NCI-H2171 treated with DMSO at 0.1 percent for 48 hours (cell line): ENCODE data around the gene TOP2A.

Source experiments
- DNase-seq: peaks from one replicate; lab custom pipeline; 2025; lab: John Stamatoyannopoulos, UW

TOP2A gene

DNA sequence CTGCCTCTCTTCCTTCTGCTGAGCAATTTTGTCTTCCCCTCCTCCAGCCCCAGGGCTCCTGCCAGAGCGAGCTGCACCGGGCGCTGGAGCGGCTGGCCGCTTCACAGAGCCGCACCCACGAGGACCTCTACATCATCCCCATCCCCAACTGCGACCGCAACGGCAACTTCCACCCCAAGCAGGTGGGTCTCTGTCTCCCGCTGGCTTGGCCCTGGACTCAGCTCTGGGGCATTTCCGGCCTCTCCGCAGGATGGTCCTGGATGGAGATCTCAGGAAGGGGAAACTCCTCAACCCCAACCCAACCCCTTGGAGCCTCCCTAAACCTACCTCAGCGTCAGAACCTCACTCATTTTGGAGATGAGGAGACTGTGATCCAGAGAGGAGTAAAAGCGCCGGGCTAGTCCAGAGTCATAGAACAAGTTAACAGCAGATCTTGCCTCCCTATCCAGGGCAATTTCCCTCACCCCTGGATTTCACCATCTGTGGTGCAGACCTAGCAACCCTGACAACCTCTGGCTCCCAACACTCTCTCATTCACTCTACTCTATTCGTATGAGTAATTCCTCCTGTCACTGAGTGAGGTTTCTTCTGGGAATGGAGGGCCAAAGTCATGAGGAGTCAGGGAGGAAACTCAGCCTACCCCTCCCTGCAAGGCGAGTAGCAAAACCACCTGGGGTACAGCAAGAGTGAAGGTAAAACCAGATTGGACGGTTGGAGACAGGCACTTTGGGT, 36.4 kb upstream of the TOP2A start:
- no peak for DNase-seq

DNA sequence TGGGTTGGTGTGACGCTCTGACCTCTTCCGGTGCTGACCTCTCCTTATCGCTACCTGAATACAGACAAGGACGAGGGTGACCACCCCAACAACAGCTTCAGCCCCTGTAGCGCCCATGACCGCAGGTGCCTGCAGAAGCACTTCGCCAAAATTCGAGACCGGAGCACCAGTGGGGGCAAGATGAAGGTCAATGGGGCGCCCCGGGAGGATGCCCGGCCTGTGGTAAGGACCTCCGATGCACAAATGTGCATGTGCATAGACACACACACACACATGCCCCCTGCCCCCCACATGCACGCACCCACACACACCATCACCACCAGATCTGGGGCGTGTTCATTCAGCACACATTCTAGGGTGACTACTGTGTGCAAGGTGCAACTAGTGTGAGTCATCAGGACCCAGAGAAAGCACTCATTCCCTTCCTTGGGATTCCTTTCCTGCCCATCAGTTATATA, 35.3 kb upstream of the TOP2A start:
- no peak for DNase-seq

- DNase-seq, result peak; percentile 27
These were observed 34.6 kb upstream of the TOP2A start for GRCh38 chr17:40452216-40452787.

- no peak for DNase-seq
These were observed 33.7 kb upstream of the TOP2A start for GRCh38 chr17:40451420-40451819.

DNA sequence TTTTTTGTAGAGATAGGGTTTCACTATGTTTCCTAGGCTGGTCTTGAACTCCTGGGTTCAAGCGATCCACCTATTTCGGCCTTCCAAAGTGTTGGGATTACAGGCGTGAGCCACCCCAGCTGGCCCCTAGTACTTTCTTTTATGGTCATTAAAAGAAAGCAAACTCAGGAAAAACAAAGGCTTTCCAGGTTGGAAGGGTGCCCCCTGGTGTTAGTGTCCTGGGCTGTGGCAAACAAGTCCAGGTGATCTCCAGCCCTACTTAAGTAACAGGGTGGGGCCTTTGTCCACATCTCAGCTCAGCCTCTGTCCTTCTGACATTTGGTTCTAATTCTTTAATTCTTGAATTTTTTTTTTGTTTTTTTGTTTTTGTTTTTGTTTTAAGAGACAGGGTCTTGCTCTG, 32.5 kb upstream of the TOP2A start:
- no peak for DNase-seq

DNA sequence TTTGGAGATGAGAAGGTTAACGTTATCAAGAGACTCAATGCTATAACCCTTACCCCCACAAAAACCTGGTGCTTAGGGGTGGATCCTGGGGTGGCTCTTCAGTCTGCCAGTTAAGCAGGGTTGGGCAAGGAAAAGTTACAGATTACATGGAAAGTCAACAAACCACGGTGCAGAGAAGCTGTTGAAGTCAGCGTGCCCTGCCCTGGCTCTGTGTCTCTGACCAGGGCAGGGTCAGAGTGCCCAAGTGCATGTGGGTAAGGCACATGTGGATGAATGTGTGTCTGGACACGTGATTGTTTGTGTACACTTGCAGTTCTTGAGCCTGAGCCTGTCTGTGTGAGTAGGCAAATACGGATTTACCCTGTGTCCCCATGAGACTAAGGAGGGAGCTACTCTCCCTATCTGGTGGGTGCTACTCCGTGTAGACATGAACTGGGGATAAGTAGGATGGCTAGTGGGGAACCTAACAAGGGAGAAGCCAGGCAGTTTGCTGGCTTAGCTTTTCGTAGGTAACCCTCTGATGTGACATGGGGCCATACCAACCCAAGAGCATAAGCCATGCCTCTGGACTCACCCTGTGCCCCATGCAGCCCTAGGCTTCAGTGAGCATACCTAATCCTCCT, 31.1 kb upstream of the TOP2A start:
- DNase-seq, result no peak

- DNase-seq, result no peak
These were observed 30.5 kb upstream of the TOP2A start for GRCh38 chr17:40448213-40448638.

- DNase-seq, result no peak
These were observed 30.1 kb upstream of the TOP2A start for GRCh38 chr17:40447806-40448205.

DNA sequence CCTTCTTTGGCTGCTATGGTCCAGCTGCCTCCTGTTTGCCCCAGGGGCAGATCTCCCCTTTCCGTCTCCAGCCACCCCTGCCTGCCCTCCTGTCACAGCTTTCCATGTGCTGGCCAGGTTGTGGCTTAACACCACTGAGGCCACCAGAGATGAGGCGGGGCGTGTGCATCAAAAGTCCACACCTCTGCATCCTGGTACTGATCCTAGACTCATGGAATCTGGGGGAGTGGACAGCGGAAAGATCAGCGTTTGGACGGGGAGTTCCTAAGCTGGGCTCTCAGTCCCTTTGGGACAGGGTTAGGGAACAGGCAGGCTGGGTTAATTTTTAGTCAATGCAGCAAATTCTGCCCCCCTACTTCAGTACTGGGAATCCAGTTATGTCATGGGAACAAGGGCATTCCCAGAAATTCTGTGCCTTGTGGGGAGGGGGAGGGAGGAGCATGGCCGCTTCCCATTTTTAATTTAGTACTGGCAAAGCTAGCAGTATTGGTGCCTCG, 29.5 kb upstream of the TOP2A start:
- DNase-seq, result no peak

GRCh38 chr17:40445751-40446468, 28.2 kb upstream of the TOP2A start:
- no peak for DNase-seq

DNA sequence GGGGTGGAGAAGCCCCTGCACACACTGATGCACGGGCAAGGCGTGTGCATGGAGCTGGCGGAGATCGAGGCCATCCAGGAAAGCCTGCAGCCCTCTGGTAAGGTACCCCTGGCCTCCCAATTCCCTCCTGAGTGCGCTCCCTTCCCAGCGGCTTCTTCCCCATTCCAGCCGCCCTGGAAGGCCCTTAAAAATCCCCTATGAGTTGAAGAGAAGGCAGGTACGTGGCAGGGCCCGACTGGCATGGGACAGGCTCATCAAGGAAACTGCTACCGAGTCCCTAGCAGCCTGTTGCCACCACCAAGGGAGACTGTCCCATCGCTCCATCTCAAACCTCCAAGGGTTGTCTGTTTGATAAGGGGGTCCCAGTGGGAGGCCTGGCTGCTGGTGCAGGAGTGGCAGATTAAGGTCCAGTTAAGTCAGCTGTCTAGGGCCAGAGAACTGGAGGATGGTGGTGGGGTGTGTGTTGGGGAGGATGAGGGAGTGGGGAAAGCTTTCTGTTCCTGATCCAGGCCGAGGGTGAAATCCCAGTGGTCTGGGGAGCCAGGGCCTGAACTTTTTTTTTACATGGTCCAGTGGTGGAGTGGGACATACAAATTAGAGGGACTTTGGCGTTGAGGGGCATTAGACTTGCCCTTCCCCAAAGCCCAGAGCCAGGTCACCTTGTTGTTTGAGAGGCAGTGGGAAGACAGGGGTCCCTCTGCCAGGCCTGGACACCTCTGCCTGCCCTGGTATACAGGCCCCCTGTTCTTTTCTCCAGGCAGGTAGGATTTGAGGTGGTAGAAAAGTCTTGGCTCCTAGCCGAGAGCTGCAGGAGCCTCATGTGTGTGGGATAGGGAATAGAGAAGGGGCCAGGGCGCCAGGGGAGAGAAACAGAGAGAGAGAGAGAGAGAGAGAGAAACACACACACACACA, 26.5 kb upstream of the TOP2A start:
- DNase-seq, result no peak

DNA sequence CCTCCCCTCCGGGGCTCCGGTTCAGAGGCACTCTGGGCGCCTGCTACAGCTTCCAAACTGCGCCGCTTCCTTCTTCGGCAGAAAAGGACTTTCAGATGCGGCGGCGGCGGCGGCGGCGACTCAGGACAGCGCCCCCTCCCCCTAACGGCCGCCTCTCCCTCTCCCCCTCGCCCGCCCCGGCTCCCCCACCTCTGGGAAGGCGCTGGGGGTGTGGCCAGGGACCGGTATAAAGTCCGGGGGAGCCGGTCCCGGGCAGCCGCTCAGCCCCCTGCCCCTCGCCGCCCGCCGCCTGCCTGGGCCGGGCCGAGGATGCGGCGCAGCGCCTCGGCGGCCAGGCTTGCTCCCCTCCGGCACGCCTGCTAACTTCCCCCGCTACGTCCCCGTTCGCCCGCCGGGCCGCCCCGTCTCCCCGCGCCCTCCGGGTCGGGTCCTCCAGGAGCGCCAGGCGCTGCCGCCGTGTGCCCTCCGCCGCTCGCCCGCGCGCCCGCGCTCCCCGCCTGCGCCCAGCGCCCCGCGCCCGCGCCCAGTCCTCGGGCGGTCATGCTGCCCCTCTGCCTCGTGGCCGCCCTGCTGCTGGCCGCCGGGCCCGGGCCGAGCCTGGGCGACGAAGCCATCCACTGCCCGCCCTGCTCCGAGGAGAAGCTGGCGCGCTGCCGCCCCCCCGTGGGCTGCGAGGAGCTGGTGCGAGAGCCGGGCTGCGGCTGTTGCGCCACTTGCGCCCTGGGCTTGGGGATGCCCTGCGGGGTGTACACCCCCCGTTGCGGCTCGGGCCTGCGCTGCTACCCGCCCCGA, 25.7 kb upstream of the TOP2A start, which contains the start of gene IGFBP4:
Gene IGFBP4, plus strand, starts transcription at position 255 of the 792 bp plus-strand sequence. Its CDS starts 286 bp downstream, at position 541.
- DNase-seq, result peak; percentile 55

DNA sequence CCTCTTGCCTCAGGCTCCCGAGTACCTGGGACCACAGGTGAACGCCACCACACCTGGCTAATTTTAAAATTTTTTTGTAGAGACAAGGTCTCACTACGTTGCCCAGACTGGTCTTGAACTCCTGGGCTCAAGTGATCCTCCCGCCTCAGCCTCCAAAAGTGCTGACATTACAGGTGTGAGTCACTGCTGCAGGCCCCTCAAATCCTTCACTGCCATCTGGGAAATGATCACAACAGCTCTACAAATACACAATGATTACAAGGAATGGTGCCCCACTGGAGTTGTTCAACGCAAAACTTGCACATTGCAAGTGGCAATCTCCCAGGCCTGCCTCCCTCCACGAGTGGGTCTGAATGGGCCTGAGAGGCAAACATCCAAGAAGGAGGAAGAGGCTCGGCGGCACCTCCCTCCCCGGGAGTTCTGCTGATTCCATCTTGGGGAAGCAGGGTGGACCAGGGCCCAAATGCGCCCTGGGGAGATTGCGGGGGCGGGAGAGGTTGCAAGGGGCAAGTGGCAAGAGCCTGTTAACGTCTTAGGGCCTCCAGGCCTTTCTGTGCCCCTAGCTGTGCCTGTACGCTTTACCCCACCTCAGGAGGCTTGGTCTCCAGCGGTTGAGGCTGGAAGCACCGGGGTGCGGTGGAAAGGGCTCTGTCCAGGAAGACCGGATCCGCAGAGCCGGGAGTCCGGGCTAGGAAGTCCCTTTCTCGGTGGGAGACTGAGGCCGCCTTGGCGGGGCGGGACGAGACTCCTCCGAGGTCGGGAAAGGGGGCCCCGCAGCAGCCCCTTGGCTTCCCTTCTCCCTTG, 24.9 kb upstream of the TOP2A start:
- no peak for DNase-seq

- no peak for DNase-seq
These were observed 22.5 kb upstream of the TOP2A start for GRCh38 chr17:40440166-40440565.

DNA sequence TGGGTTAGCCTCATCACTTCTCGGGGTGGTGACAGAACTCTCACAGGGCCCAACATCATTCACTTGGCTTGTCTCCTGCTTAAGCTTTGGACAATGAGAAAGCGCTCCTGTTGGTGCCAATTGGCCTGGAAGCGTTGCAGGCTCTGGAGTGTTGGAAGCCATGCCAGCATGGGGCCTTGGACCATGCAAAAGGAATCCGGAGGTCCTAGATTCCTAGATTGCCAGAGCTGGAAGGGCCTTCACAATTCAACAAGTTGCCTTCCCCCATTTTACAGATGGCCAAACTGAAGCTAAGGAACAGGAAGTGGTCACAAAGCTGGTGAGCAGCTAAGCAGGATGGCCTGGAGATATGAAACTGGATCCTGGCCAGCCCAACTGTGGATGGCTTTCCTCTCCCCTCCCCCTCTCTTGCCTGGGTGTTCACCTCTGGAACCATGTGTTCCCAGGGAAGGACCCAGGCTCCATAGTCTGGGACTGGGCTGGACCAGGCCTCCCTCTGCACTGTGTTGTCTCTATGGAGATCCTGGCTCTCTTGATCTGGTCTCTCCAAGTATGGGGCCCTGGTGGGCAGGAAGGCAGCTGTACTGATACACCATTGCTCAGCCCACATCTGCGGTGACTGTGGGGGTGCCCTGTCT, 19.5 kb upstream of the TOP2A start:
- DNase-seq, result no peak

- no peak for DNase-seq
These were observed 18.9 kb upstream of the TOP2A start for GRCh38 chr17:40436636-40437035.

GRCh38 chr17:40433551-40434415, 16.1 kb upstream of the TOP2A start:
- DNase-seq, result no peak

DNA sequence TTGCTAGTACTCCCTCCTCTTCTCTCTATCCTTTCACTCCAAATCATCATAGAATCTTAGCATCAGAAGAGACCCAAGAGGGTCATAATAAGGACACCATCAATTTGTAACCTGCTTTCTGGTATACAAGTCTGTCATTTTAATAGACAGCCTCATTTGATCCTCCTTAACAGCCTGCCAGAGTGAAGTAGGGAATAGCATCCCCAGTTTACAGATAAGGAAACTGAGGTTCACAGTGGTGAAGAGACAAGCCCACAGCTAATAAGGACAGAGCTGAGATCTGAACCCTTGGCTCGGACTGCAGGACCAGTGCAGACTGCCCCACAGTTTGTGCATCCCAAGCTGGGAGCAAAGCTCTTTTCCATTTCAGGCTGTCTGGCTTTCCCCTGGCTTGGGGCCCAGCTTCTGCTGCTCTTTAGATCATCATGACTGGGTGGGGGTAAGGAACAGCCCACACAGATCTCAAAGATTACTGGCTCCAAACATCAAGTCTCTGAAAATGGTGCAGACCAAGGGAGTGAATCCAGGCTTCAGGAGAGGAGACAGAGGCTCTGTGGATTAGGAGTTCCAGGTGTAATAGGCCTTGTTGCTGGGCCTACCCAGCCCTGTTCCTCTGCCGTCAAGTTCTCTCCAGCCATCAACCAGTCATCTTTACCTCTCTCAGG, 15.3 kb upstream of the TOP2A start:
- DNase-seq, result no peak
